HepG2 (cell line): ENCODE measurements around the gene ASPM.

Source experiments
- ATF3 ChIP-seq: sonication (generic); formaldehyde crosslinking; IDR thresholded peaks from 2 replicates; pipeline ENCODE4 v1.4.0; 2020; ENCODE audit warnings: missing genetic modification reagents
- ATF6 ChIP-seq: sonication (generic); formaldehyde crosslinking; conservative IDR thresholded peaks from 2 replicates; pipeline ENCODE4 v1.4.0; 2020; ENCODE audit warnings: missing genetic modification reagents
- CTCF ChIP-seq: sonication (generic); formaldehyde crosslinking; IDR thresholded peaks from 2 replicates; pipeline ENCODE4 v1.5.0; 2020; ENCODE audit warnings: mild to moderate bottlenecking, missing genetic modification reagents, moderate library complexity
- FOXK2 ChIP-seq: fragments of 450-650 bp; IDR thresholded peaks from 2 replicates; pipeline ENCODE4 v1.6.1; 2016
- HBP1 ChIP-seq: IDR thresholded peaks from 2 replicates; pipeline ENCODE4 v1.6.1; 2016; ENCODE audit warnings: low read depth, control low read depth
- NFAT5 ChIP-seq: sonication (generic); formaldehyde crosslinking; IDR thresholded peaks from 2 replicates; pipeline ENCODE4 v1.4.0; 2020; ENCODE audit warnings: missing genetic modification reagents
- SMAD3 ChIP-seq: sonication (generic); formaldehyde crosslinking; IDR thresholded peaks from 2 replicates; pipeline ENCODE4 v1.4.0; 2020; ENCODE audit warnings: missing genetic modification reagents
- TFE3 ChIP-seq: IDR thresholded peaks from 2 replicates; pipeline ENCODE4 v1.6.1; 2016
- USF2 ChIP-seq, 2 experiments: sonication (generic) in 1 of 2; formaldehyde crosslinking in 1 of 2; IDR thresholded peaks; 2 replicates each; pipeline versions ENCODE4 v1.5.1 to v1.6.1; 2011 to 2020; ENCODE audit warnings: borderline replicate concordance in 1 of 2, low read depth in 1 of 2, low read length in 1 of 2, mild to moderate bottlenecking in 1 of 2, missing genetic modification reagents in 1 of 2, moderate library complexity in 1 of 2
- ZBTB1 ChIP-seq: sonication (generic); formaldehyde crosslinking; IDR thresholded peaks from 2 replicates; pipeline ENCODE4 v1.4.0; 2020; ENCODE audit warnings: missing genetic modification reagents, borderline replicate concordance
- ZNF3 ChIP-seq: IDR thresholded peaks from 2 replicates; pipeline ENCODE4 v1.7.0; 2017; ENCODE audit warnings: inconsistent platforms

- no peak for TF ChIP-seq FOXK2
- no peak for TF ChIP-seq CTCF (CRISPR knock-in tag)
- TF ChIP-seq TFE3 (CRISPR knock-in tag): no peak
- no peak for TF ChIP-seq USF2 (IDR thresholded peaks at IDR 0.05; ENCODE audit: low read depth, low read length)
- TF ChIP-seq USF2 (CRISPR knock-in tag; IDR thresholded peaks at IDR 0.05; ENCODE audit: borderline replicate concordance): no peak
- TF ChIP-seq NFAT5 (CRISPR knock-in tag): no peak
- no peak for TF ChIP-seq ZNF3 (CRISPR knock-in tag)
- TF ChIP-seq SMAD3 (CRISPR knock-in tag): no peak
- TF ChIP-seq ZBTB1 (CRISPR knock-in tag): no peak
- no peak for TF ChIP-seq ATF6 (CRISPR knock-in tag)
- no peak for TF ChIP-seq ATF3 (CRISPR knock-in tag)
- TF ChIP-seq HBP1 (CRISPR knock-in tag): no peak
These were observed 35.5 kb upstream of the ASPM start for GRCh38 chr1:197181982-197182381.
